GM12865 (cell line): ENCODE data around the gene ABCC9.
A peak's percentile ranks its signal among the peaks of the same experiment; 100 is the strongest.
"Not testable (repeated sequence)": the region's sequence is repeated elsewhere in the genome, so short reads cannot be mapped to it uniquely, and the experiment has no call there.

ENCODE experiments used
- DNase-seq: peaks from one replicate; pipeline ENCODE4 v3.0.0; 2010; ENCODE audit warnings: low read depth
- H3K4me3 ChIP-seq: 2 replicates; pipeline ENCODE4 v1.5.1; 2011; ENCODE audit warnings: mild to moderate bottlenecking, low read depth, low read length, control low read depth
- TF ChIP-seq, protein P1 (sequence below): IDR thresholded peaks from 2 replicates; pipeline ENCODE4 v1.5.1; 2011; ENCODE audit warnings: low read length, control low read depth, low read depth, inconsistent platforms; ENCODE audit not compliant: insufficient read depth; ENCODE audit errors: missing control alignments

Gene ABCC9

DNA sequence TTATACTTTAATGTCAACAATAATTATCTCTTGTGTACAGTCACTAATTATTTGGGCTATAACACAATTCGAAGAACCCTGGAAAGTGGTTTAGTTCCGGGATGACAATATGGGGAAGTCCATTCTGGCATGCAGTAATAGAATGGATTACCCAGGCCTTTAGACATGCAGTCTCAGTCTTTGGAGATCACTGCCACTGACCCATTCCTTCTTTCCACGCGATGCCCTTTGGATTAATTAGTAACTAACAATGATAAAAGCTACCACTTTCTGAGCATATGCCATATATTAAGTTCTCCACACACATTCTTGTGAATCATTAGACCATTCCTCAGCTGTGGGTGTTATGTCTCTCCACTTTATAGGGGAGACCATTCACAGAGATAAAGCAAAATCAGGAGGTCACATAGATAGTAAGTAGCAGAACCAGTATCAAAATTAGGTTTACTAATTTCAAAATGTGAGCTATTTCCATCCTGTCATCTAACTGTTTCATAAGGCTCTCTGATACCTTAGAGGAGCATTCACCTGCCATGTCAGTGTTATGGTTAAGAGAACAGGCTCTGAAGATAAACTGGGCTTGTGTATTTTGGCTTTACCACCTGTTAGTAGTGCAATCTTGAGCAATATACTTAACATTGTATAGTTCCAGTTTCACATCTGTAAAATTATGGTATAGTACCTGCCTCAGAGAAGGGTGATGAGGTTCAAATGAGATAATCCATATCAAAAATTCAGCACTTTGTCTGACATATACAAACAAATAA, 139.5 kb downstream of the ABCC9 start:
- no peak for DNase-seq
- no peak overlapping the region for H3K4me3 ChIP-seq
- TF ChIP-seq, protein P1, sequence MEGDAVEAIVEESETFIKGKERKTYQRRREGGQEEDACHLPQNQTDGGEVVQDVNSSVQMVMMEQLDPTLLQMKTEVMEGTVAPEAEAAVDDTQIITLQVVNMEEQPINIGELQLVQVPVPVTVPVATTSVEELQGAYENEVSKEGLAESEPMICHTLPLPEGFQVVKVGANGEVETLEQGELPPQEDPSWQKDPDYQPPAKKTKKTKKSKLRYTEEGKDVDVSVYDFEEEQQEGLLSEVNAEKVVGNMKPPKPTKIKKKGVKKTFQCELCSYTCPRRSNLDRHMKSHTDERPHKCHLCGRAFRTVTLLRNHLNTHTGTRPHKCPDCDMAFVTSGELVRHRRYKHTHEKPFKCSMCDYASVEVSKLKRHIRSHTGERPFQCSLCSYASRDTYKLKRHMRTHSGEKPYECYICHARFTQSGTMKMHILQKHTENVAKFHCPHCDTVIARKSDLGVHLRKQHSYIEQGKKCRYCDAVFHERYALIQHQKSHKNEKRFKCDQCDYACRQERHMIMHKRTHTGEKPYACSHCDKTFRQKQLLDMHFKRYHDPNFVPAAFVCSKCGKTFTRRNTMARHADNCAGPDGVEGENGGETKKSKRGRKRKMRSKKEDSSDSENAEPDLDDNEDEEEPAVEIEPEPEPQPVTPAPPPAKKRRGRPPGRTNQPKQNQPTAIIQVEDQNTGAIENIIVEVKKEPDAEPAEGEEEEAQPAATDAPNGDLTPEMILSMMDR, result no peak

DNA sequence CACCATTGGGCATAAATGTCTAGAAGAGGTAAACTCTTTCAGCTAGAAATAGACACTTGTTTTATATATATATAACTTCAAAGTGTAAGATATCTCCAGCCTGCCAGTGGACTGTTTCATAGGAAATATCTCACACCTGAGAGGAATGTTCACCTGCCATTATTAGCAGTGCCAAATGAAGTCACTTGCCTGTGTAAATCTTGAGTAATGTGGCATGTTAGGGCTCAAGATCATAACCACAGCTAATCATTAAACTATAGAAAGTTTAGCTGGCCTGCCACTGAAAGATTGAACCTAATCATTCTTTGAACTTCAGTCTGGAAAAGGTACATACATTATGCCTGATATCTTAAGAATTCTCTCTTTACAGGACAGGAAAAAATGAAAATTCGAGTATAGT, 141.2 kb downstream of the ABCC9 start:
- DNase-seq, result no peak
- TF ChIP-seq, protein P1, result no peak
- H3K4me3 ChIP-seq, result no peak overlapping the region

DNA sequence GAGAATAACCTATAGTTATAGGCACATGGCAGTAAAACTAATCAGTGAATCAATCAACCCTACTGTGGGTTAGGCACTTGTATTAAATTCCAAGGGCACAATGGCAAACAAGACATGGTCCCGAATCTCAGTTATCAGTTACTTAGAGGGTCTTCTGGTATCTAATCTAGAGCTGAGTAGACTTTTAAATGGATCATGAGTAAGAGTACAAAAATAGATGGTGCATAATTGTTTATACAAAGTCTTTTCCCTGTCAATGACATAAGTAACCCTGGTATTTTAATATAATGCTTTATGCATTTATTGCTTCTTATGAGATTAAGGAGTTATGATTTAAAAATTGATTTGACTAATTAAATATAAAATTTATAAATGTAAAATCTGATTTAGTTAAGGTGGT, 143.7 kb downstream of the ABCC9 start:
- no peak for DNase-seq
- no peak overlapping the region for H3K4me3 ChIP-seq
- TF ChIP-seq, protein P1, result no peak

DNA sequence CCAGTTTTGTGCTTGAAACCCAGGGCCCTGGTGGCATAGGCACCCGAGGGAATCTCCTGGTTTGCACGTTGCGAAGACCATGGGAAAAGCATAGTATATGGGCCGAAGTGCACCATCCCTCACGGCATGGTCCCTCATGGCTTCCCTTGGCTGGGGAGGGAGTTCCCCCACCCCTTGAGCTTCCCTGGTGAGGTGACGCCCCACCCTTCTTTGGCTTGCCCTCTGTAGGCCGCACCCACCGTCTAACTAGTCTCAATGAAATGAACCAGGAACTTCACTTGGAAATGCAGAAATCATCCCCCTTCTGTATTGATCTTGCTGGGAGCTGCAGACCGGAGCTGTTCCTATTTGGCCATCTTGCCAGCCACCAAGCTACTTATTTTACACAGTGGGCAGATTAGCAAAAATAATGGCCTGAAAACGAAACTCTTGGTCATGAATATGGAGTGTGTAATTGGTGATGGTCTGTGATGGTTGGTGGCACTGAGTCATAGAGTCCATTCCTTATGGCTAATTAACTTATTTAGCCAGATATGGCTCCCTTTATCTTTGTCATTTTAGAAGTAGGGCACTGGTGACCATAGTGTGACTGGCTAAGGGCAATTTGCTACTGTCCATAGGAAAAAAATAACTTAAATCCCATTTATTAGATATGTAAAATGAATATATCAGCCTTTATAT, 145.4 kb downstream of the ABCC9 start:
- H3K4me3 ChIP-seq, result no peak overlapping the region
- no peak for DNase-seq
- TF ChIP-seq, protein P1, result no peak

DNA sequence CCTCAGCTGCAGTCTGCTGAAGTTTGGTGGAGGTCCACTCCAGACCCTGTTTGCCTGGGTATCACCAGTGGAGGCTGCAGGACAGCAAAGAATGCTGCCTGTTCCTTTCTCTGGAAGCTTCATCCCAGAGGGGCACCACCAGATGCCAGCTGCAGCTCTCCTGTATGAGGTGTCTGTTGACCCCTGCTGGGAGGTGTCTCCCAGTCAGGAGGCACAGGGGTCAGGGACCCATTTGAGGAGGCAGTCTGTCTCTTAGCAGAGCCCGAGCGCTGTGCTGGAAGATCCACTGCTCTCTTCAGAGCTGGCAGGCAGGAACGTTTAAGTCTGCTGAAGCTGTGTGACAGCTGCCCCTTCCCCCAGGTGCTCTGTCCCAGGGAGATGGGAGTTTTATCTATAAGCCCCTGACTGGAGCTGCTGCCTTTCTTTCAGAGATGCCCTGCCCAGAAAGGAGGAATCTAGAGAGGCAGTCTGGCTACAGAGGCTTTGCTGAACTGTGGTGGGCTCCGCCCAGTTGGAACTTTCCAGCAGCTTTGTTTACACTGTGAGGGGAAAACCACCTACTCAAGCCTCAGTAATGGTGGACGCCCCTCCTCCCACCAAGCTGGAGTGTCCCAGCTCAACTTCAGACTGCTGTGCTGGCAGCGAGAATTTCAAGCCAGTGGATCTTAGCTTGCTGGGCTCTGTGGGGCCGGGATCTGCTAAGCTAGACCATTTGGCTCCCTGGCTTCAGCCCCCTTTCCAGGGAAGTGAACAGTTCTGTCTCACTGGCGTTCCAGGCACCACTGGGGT, 146.2 kb downstream of the ABCC9 start:
- peak; percentile 3 for DNase-seq
- H3K4me3 ChIP-seq, result not testable (repeated sequence)

DNA sequence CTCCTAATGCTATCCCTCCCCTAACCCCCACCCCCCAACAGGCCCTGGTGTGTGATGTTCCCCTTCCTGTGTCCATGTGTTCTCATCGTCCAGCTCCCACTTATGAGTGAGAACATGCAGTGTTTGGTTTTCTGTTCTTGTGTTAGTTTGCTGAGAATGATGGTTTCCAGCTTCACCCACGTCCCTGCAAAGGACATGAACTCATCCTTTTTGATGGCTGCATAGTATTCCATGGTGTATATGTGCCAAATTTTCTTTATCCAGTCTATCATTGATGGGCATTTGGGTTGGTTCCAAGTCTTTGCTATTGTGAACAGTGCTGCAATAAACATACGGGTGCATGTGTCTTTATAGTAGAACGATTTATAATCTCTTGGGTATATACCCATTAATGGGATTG, 151.5 kb downstream of the ABCC9 start:
- H3K4me3 ChIP-seq, DNase-seq: not testable (repeated sequence)

DNA sequence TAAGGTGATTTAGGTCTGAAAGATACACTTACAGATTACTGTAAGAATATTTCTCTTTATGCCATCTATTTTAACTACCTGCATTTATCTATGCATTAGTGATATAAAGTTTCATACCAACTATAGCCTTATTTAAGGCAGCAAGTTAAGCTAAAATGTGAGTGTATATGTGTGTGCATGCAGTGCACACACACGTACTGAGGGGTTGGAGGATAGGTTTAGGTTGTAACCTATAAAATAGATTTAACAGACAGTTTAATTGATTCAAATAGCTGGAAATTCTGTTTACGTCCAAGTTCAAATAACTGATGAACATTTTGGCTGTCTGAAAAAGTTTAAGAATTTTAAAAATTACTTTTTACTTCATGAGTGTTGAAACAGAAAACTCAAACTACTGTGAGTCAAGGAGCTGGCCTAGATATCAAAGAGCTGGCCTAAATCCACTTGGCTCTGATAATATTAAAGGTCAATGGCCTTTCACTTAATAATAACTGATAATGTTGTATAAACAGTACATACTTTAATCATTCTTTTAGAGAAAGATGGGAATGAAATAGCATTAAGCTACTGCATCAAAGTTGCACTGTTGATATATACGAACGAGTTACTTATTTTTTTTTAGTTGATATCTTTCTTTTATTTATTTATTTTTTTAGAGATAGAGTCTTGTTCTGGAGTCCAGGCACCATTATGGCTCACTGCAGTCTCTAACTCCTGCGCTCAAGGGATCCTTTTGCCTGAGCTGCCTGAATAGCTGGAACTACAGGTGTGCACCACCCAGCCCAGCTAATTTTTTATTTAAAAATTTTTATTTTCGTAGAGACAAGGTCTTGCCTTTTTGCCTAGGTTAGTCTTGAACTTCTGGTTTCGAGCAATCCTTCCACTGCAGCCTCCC, 152.9 kb downstream of the ABCC9 start:
- no peak overlapping the region for H3K4me3 ChIP-seq
- TF ChIP-seq, protein P1, result no peak
- no peak for DNase-seq
